BJ (cell line): ENCODE measurements around the gene AFF1. TPM values are rescaled to one million over a fixed set of nuclear protein-coding genes. Genes with fewer than 3 reads are reported as not detected.

ENCODE experiments used
- CTCF ChIA-PET: fragments of 350-600 bp; formaldehyde crosslinking; extraction: SDS; loops from one replicate; lab custom pipeline; 2021; ENCODE audit warnings: antibody characterized with exemption, inconsistent platforms; lab: Yijun Ruan, JAX
- POLR2A ChIA-PET: fragments of 300-600 bp; sonication (Branson Sonifier 250); formaldehyde crosslinking; extraction: SDS; loops from one replicate; lab custom pipeline; 2021; ENCODE audit warnings: antibody characterized with exemption; lab: Charles Lee
- DNase-seq: peaks from one replicate; pipeline ENCODE4 v3.0.0-alpha.2; 2011; ENCODE audit warnings: low read depth
- H3K27me3 ChIP-seq: 2 replicates; pipeline ENCODE4 v1.6.0; 2011; ENCODE audit warnings: low read length; ENCODE audit not compliant: control insufficient read depth, insufficient read depth
- H3K36me3 ChIP-seq: 2 replicates; pipeline ENCODE4 v1.5.1; 2011; ENCODE audit warnings: low read length; ENCODE audit not compliant: control insufficient read depth, insufficient read depth
- H3K4me3 ChIP-seq: 2 replicates; pipeline ENCODE4 v1.5.1; 2011; ENCODE audit warnings: low read depth, mild to moderate bottlenecking, control low read depth, low read length
- polyA plus RNA-seq: library from polyadenylated mRNA; depleted of rRNA; stranded (reverse); fragments of >200 nt; gene quantifications from 2 replicates; pipeline ENCODE4 v1.2.3, GENCODE V29; 2011
- TF ChIP-seq, protein P1 (sequence below): IDR thresholded peaks from 2 replicates; pipeline ENCODE4 v1.5.1; 2011; ENCODE audit warnings: low read depth, mild to moderate bottlenecking, control low read depth, inconsistent platforms, low read length, moderate library complexity; ENCODE audit not compliant: insufficient read depth

AFF1 gene
- polyA plus RNA-seq, 1 experiment, result 11.0 TPM

DNA sequence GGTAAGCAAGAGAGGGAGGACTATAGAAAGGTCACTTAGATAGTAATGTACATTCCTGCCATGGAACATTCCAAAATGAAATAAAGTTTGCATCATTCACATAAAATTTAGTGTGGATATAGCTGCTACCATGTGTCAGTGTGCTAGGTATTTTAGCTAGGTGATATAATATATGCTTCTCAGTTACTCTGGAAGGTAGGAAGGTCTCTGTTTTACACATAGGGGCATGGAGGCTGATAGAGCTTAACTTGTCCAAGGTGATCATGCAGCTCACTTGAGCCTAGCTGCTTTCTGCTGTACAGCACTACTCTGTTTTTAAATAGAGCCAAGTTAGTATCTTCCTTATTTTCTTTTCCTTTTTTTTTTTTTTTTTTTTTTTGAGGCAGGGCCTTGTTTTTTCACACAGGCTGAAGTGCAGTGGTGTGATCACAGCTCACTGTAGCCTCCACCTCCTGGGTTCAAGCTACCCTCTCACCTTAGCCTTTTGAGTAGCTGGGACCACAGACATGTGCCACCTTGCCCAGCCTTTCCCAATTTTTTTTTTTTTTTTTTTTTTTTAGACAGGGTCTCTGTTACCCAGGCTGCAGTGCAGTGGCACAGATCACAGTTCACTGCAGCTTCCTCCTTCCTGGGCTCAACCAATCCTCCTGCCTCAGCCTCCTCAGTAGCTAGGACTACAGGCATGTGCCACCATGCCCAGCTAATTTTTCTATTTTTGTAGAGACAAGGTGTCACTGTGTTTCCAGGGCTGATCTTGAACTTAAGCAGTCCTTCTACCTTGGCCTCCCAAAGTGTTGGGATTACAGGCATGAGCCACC lies 10.4 kb downstream of the AFF1 start:
- no peak overlapping the region for H3K4me3 ChIP-seq
- H3K36me3 ChIP-seq, result no peaks in the 10 kb centered on the region
- ChIA-PET POLR2A (no interaction called here), CTCF (interaction anchor here (0.9 kb wide), 1 partner anchor 11 kb away, joined by 4 read pairs; the partner anchor contains the start of gene AFF1)
- DNase-seq, result no peak
- H3K27me3 ChIP-seq, result no peaks in the 10 kb centered on the region
- TF ChIP-seq, protein P1, sequence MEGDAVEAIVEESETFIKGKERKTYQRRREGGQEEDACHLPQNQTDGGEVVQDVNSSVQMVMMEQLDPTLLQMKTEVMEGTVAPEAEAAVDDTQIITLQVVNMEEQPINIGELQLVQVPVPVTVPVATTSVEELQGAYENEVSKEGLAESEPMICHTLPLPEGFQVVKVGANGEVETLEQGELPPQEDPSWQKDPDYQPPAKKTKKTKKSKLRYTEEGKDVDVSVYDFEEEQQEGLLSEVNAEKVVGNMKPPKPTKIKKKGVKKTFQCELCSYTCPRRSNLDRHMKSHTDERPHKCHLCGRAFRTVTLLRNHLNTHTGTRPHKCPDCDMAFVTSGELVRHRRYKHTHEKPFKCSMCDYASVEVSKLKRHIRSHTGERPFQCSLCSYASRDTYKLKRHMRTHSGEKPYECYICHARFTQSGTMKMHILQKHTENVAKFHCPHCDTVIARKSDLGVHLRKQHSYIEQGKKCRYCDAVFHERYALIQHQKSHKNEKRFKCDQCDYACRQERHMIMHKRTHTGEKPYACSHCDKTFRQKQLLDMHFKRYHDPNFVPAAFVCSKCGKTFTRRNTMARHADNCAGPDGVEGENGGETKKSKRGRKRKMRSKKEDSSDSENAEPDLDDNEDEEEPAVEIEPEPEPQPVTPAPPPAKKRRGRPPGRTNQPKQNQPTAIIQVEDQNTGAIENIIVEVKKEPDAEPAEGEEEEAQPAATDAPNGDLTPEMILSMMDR, result no peak

DNA sequence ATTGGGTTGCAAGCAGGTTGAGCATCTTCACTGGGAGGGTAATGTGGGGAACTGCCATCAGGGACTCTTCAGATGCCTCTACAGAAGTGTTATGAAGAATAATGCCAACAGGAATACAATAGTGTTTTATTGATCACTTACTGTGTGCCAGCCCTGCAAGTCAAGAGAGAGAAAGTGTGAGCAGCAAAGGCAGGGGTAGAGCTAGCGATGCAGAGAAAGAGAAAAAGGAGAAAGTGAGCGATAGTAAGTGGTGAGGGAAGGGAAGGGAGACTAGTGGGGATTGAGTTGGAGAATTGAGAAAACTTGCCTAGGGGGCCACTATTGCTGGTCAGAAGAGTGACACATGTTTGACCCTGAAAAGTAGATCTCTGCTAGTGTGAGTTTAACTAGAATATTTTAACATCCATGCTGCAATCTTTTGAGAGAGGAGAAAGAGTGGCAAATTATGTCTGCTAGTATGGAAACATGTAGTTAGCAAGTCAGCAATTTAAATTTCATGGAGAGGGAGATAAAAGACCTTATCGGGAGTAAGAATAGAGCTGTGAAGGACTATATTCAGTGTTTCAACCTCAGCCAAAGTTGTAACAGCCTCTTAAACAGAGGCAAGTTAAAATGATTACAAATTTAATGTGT lies 12.2 kb downstream of the AFF1 start:
- CTCF ChIA-PET, result interaction anchor here (1.0 kb wide), 1 partner anchor 14 kb away, joined by 3 read pairs; no protein-coding TSS in a partner anchor
- no peaks in the 10 kb centered on the region for H3K36me3 ChIP-seq
- POLR2A ChIA-PET, result no interaction called here

DNA sequence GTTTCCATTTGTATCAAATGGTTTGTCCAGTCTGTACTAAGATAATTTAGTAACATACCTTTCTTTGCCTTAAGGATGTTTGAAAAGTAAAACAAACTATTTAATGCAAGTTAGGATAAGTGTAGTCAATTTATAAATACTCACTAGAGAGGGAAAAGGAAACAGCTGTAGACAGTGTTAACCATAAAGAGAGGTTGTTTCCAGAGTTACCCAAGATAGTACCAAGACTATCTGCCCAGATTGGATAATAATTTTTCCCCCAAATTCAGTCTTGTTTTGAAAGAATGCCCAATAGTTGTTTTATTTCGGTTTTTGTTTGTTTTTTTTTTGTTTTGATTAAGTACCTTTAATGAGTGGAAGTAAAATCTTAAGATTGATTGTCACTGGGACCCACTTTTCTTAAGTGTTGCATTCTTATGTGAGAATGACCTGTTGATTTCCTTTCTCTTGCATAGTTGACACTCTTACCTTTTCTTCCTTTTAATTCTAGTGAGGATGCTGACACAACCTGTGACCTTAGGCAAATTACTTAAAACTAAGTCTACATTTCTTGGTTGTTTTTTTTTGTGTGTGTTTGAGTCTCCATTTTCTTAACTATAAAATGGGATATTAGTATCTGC lies 12.8 kb downstream of the AFF1 start:
- CTCF ChIA-PET, result interaction anchor here (1.0 kb wide), 1 partner anchor 13 kb away, joined by 3 read pairs; no protein-coding TSS in a partner anchor
- H3K27me3 ChIP-seq, result no peaks in the 10 kb centered on the region
- no peak for DNase-seq
- no peaks in the 10 kb centered on the region for H3K36me3 ChIP-seq
- no peak overlapping the region for H3K4me3 ChIP-seq
- POLR2A ChIA-PET, result no interaction called here
- TF ChIP-seq, protein P1, result no peak

More for the DNA sequence above, 12.2 kb downstream of the AFF1 start:
- Histone ChIP-seq H3K27me3 (no peaks in the 10 kb centered on the region), H3K4me3 (no peak overlapping the region)
- TF ChIP-seq, protein P1, result no peak
- DNase-seq, result no peak

DNA sequence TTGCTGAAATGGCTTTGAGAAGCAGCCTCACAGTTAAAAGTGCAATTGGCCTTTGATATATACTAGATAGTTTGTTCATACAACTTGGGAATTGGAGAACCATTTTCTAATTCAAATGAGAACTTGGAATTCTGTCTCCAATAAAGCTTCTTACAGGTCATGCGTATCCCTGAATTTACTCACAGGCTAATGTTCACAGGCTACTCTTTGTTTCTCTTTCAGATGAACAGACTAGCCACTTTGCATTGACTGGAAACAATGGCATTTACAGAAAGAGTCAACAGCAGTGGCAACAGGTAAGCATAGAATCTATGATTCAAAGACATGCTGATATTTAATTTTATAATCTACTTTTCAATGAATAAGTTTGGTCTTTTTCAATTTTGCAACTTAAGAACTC lies 13.5 kb downstream of the AFF1 start:
- TF ChIP-seq, protein P1, result no peak
- Histone ChIP-seq H3K4me3 (no peak overlapping the region), H3K27me3 (no peaks in the 10 kb centered on the region), H3K36me3 (no peaks in the 10 kb centered on the region)
- POLR2A ChIA-PET, result no interaction called here
- no peak for DNase-seq
- CTCF ChIA-PET, result interaction anchor here (0.7 kb wide), 1 partner anchor 399 kb away, joined by 3 read pairs; no protein-coding TSS in a partner anchor
